HepG2 (cell line): Measurements from ENCODE around the gene HS3ST4. TPM values are rescaled to one million over a fixed set of nuclear protein-coding genes. Genes with fewer than 3 reads are reported as not detected.

Experiments used
- ATAC-seq: fragments of 200-7000 bp; cut with Tn5 transposase; 3 replicates; pipeline ENCODE4 v1.9.1; 2020; ENCODE audit warnings: mild to moderate bottlenecking, moderate library complexity
- BruUV-seq: library from RNA; stranded (reverse); fragments of 400-500 nt; replicated peaks from 2 replicates; lab custom pipeline; 2021; lab: Mats Ljungman, UMichigan
- CTCF ChIA-PET: fragments of 300-600 bp; formaldehyde crosslinking; extraction: SDS; loops from one replicate; lab custom pipeline; 2021; ENCODE audit warnings: low total read pairs, inconsistent platforms, low intra/inter-chr PET ratio; lab: Yijun Ruan, JAX
- POLR2A ChIA-PET: fragments of 350-600 bp; sonication (Branson Sonifier 250); formaldehyde crosslinking; loops from one replicate; lab custom pipeline; 2020; ENCODE audit warnings: antibody characterized with exemption, inconsistent platforms; lab: Yijun Ruan, JAX
- DNase-seq: peaks from one replicate; pipeline ENCODE4 v3.0.0-alpha.2; 2015; ENCODE audit warnings: low spot score
- FAIRE-seq: peaks from 3 replicates; lab custom pipeline; 2011; peaks lifted over from hg19 to GRCh38; lab: Jason Lieb, UNC
- H2AFZ ChIP-seq: one replicate; pipeline ENCODE4 v1.6.1; 2011; ENCODE audit warnings: low read length, inconsistent platforms
- H3K27ac ChIP-seq: fragments of 300-600 bp; 3 replicates; pipeline ENCODE4 v1.8.0; 2011; ENCODE audit warnings: mixed run types, mild to moderate bottlenecking, mixed read lengths, low read length, inconsistent platforms; ENCODE audit not compliant: insufficient read depth; ENCODE audit errors: extremely low read length
- H3K27me3 ChIP-seq, 2 experiments: fragments of 200-600 bp in 1 of 2; 2 replicates in 1 of 2; 3 replicates in 1 of 2; pipeline versions ENCODE4 v1.6.0 to v1.8.0; 2011; ENCODE audit warnings: low read length in 2 of 2, mild to moderate bottlenecking in 2 of 2, moderate library complexity in 2 of 2, inconsistent platforms in 1 of 2; ENCODE audit not compliant: insufficient read depth in 2 of 2, control insufficient read depth in 1 of 2
- H3K36me3 ChIP-seq, 2 experiments: fragments of 200-600 bp in 1 of 2; replicated peaks in 1 of 2; 2 replicates in 1 of 2; 3 replicates in 1 of 2; pipeline versions ENCODE4 v1.5.1 to v1.8.0; 2011; ENCODE audit warnings: low read length in 2 of 2, inconsistent platforms in 1 of 2; ENCODE audit not compliant: insufficient read depth in 2 of 2, control insufficient read depth in 1 of 2
- H3K4me1 ChIP-seq: 2 replicates; pipeline ENCODE4 v1.5.1; 2012; ENCODE audit warnings: low read length, inconsistent platforms; ENCODE audit not compliant: insufficient read depth
- H3K4me2 ChIP-seq: 2 replicates; pipeline ENCODE4 v1.6.0; 2011; ENCODE audit warnings: low read depth, low read length, inconsistent platforms
- H3K4me3 ChIP-seq, 3 experiments: fragments of 200-600 bp in 1 of 3; sonication (generic), shearing (Covaris generic) in 1 of 3; replicated peaks in 1 of 3; 2 replicates each; pipeline ENCODE4 v1.5.1; 2011 to 2016; ENCODE audit warnings: low read length in 3 of 3, inconsistent platforms in 2 of 3, low read depth in 2 of 3, mild to moderate bottlenecking in 2 of 3, control low read depth in 1 of 3, mixed read lengths in 1 of 3; ENCODE audit not compliant: insufficient read depth in 1 of 3
- H3K79me2 ChIP-seq: one replicate; pipeline ENCODE4 v1.6.1; 2011; ENCODE audit warnings: low read length, inconsistent platforms; ENCODE audit not compliant: insufficient read depth
- H3K9ac ChIP-seq: 2 replicates; pipeline ENCODE4 v1.6.0; 2011; ENCODE audit warnings: mild to moderate bottlenecking, low read depth, low read length, inconsistent platforms; ENCODE audit not compliant: insufficient read depth
- H3K9me3 ChIP-seq: 2 replicates; pipeline ENCODE4 v1.5.1; 2012; ENCODE audit warnings: mild to moderate bottlenecking, low read length
- H4K20me1 ChIP-seq: 2 replicates; pipeline ENCODE4 v1.6.0; 2011; ENCODE audit warnings: inconsistent platforms, mild to moderate bottlenecking, low read length, moderate library complexity; ENCODE audit not compliant: insufficient read depth
- HNRNPLL ChIP-seq: fragments of 200-400 bp; formaldehyde crosslinking; IDR thresholded peaks from 2 replicates; pipeline ENCODE4 v1.6.1; 2017; ENCODE audit warnings: mild to moderate bottlenecking, low read depth, low read length; ENCODE audit not compliant: poor library complexity, severe bottlenecking
- HOXA7 ChIP-seq: sonication (generic); formaldehyde crosslinking; IDR thresholded peaks from 2 replicates; pipeline ENCODE4 v1.8.1; 2022; ENCODE audit warnings: mild to moderate bottlenecking, missing genetic modification reagents, moderate library complexity
- NONO ChIP-seq, 2 experiments: fragments of 450-650 bp in 1 of 2; sonication (generic) in 1 of 2; formaldehyde crosslinking in 1 of 2; IDR thresholded peaks in 1 of 2; conservative IDR thresholded peaks in 1 of 2; 2 replicates each; pipeline versions ENCODE4 v1.6.1 to v1.8.0; 2017 to 2022; ENCODE audit warnings: mild to moderate bottlenecking in 1 of 2, missing genetic modification reagents in 1 of 2, moderate library complexity in 1 of 2
- POLR2A ChIP-seq, 2 experiments: IDR thresholded peaks; 2 replicates each; pipeline ENCODE4 v1.6.1; 2011; ENCODE audit warnings: low read depth in 2 of 2, low read length in 2 of 2, mild to moderate bottlenecking in 1 of 2, moderate library complexity in 1 of 2; ENCODE audit not compliant: insufficient read depth in 1 of 2
- POLR2AphosphoS5 ChIP-seq: IDR thresholded peaks from 2 replicates; pipeline ENCODE4 v1.6.1; 2012; ENCODE audit warnings: low read depth, low read length
- SMARCE1 ChIP-seq: fragments of 450-650 bp; IDR thresholded peaks from 2 replicates; pipeline ENCODE4 v1.6.1; 2017; ENCODE audit warnings: borderline replicate concordance
- SRF ChIP-seq: IDR thresholded peaks from 2 replicates; pipeline ENCODE4 v1.6.1; 2011; ENCODE audit warnings: mild to moderate bottlenecking, low read depth, low read length, moderate library complexity
- WGBS: methylation state at CpG from one replicate; pipeline ENCODE4 v1.1.6; 2017; ENCODE audit warnings: low lambda C conversion rate; 5-methylcytosine and 5-hydroxymethylcytosine counted together
- in situ Hi-C: cut with HindIII; loops from 2 replicates; pipeline ENCODE4 v1.10.0; 2017; ENCODE audit warnings: low pct_unique_long_range_greater_than_20kb; ENCODE audit not compliant: extremely low pct_ligation_motif_present
- intact Hi-C: fragments of 100-400 bp; cut with micrococcal nuclease; formaldehyde crosslinking; loops from one replicate; pipeline ENCODE4 v1.10.0; 2022; ENCODE audit not compliant: unreplicated experiment
- polyA plus RNA-seq, 8 experiments: library from polyadenylated mRNA; depleted of rRNA in 3 of 8; stranded (reverse) in 7 of 8; unstranded in 1 of 8; fragments of >200 nt; fragmentation: Illumina TruSeq in 4 of 8; extraction: Trizol in 4 of 8; gene quantifications; 2 replicates each; pipeline versions ENCODE4 v1.2.1 to v1.2.3, GENCODE V29; 2011 to 2016; ENCODE audit warnings: low read depth in 4 of 8, missing spikeins in 1 of 8, mixed read lengths in 1 of 8; ENCODE audit not compliant: insufficient read depth in 1 of 8
- total RNA-seq, 5 experiments: library from RNA; depleted of rRNA; stranded (reverse); fragments of >200 nt; fragmentation: Illumina TruSeq; extraction: Trizol; gene quantifications; 2 replicates each; pipeline ENCODE4 v1.2.3, GENCODE V29; 2016; ENCODE audit warnings: low read depth in 1 of 5
- TF ChIP-seq, protein P1 (sequence below): IDR thresholded peaks from 2 replicates; pipeline ENCODE4 v1.4.0; 2020; ENCODE audit warnings: mild to moderate bottlenecking, missing genetic modification reagents

The HS3ST4 gene
- total and polyA plus RNA-seq, 2 of the 13 experiments (the other 11 are each of a cell fraction or from before 2014, with no cell fraction given), result not detected

DNA sequence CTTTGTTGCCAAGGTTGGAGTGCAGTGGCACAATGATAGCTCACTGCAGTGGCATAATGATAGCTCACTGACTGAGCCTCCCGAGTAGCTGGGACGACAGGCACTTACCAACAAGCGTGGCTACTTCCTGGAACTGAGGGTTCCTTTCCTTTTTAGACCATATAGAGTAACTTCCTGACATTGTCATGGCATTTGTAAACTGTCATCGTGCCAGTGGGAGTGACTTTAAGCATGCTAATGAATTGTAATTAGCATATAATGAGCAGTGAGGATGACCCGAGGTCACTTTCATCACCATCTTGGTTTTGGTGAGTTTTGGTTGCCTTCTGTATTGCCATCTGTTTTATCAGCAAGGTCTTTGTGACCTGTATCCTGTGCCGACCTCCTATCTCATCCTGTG lies 162.4 kb downstream of the HS3ST4 start:
- no peak overlapping the region for H3K4me2 ChIP-seq
- H3K4me1 ChIP-seq, result no peaks in the 10 kb centered on the region
- H3K27ac ChIP-seq, result no peak overlapping the region
- no peaks in the 10 kb centered on the region for H3K9me3 ChIP-seq
- 0% methylated on average over 5 of the region's 6 CpGs for WGBS
- ChIA-PET POLR2A (no interaction called here), CTCF (no interaction called here)
- no peak for DNase-seq
- H3K27me3 ChIP-seq, result no peaks in the 10 kb centered on the region
- H2AFZ ChIP-seq, result no peak overlapping the region
- intact Hi-C loops (no loop called here), in situ Hi-C loops (no loop called here)
- H3K4me3 ChIP-seq, result no peak overlapping the region
- no TSS peak for BruUV-seq
- no peaks in the 10 kb centered on the region for H3K36me3 ChIP-seq
- TF ChIP-seq NONO (IDR thresholded peaks at IDR 0.05), result no peak
- TF ChIP-seq NONO (CRISPR knock-in tag; conservative IDR thresholded peaks at IDR 0.05), result no peak
- no peak for TF ChIP-seq POLR2A (IDR thresholded peaks at IDR 0.05; ENCODE audit: insufficient read depth in 1 of 2, low read depth in 2 of 2, low read length in 2 of 2)
- TF ChIP-seq HNRNPLL, result no peak
- no peak for TF ChIP-seq SRF
- no peak for TF ChIP-seq POLR2AphosphoS5
- TF ChIP-seq, protein P1, sequence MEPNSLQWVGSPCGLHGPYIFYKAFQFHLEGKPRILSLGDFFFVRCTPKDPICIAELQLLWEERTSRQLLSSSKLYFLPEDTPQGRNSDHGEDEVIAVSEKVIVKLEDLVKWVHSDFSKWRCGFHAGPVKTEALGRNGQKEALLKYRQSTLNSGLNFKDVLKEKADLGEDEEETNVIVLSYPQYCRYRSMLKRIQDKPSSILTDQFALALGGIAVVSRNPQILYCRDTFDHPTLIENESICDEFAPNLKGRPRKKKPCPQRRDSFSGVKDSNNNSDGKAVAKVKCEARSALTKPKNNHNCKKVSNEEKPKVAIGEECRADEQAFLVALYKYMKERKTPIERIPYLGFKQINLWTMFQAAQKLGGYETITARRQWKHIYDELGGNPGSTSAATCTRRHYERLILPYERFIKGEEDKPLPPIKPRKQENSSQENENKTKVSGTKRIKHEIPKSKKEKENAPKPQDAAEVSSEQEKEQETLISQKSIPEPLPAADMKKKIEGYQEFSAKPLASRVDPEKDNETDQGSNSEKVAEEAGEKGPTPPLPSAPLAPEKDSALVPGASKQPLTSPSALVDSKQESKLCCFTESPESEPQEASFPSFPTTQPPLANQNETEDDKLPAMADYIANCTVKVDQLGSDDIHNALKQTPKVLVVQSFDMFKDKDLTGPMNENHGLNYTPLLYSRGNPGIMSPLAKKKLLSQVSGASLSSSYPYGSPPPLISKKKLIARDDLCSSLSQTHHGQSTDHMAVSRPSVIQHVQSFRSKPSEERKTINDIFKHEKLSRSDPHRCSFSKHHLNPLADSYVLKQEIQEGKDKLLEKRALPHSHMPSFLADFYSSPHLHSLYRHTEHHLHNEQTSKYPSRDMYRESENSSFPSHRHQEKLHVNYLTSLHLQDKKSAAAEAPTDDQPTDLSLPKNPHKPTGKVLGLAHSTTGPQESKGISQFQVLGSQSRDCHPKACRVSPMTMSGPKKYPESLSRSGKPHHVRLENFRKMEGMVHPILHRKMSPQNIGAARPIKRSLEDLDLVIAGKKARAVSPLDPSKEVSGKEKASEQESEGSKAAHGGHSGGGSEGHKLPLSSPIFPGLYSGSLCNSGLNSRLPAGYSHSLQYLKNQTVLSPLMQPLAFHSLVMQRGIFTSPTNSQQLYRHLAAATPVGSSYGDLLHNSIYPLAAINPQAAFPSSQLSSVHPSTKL, result no peak
- no peak for TF ChIP-seq SMARCE1
- TF ChIP-seq HOXA7, result no peak
- no peaks in the 10 kb centered on the region for H3K79me2 ChIP-seq
- H3K9ac ChIP-seq, result no peak overlapping the region
- no peak for FAIRE-seq
- no peaks in the 10 kb centered on the region for H4K20me1 ChIP-seq
- no peak for ATAC-seq
